B cell (primary cell): ENCODE measurements around the gene ZG16. TPM values are rescaled to one million over a fixed set of nuclear protein-coding genes. Genes with fewer than 3 reads are reported as not detected.

Source experiments
- ATAC-seq: fragments of 200-7000 bp; cut with Tn5 transposase; one replicate; pipeline ENCODE4 v1.10.0; 2021; ENCODE audit warnings: low read depth, mild to moderate bottlenecking, moderate number of reproducible peaks, moderate library complexity
- CTCF ChIA-PET: fragments of 350-600 bp; sonication (Branson Sonifier 250); formaldehyde crosslinking; loops from one replicate; lab custom pipeline; 2021; ENCODE audit warnings: antibody characterized with exemption, inconsistent platforms; lab: Charles Lee
- POLR2A ChIA-PET: fragments of 350-600 bp; sonication (Branson Sonifier 250); formaldehyde crosslinking; loops from one replicate; lab custom pipeline; 2021; ENCODE audit warnings: antibody characterized with exemption; lab: Charles Lee
- DNase-seq: peaks from one replicate; pipeline ENCODE4 v3.0.0; 2013
- H2AFZ ChIP-seq: 2 replicates; pipeline ENCODE4 v1.6.1; 2012; ENCODE audit warnings: mild to moderate bottlenecking, low read depth, low read length; ENCODE audit not compliant: insufficient read depth, poor library complexity, severe bottlenecking
- H3K27ac ChIP-seq, 2 donors: 1 replicate in 1 of 2; 2 replicates in 1 of 2; pipeline ENCODE4 v1.5.1; 2012 to 2013; ENCODE audit warnings: low read length in 2 of 2, mild to moderate bottlenecking in 2 of 2, moderate library complexity in 1 of 2
- H3K27me3 ChIP-seq, 4 experiments: fragments of 200-600 bp in 1 of 4; sonication (generic) in 1 of 4; replicated peaks in 1 of 4; 1 replicate in 2 of 4; 2 replicates in 2 of 4; pipeline versions ENCODE4 v1.6.1 to v1.7.0; 2013 to 2016; ENCODE audit warnings: low read length in 3 of 4, mild to moderate bottlenecking in 2 of 4, mixed read lengths in 1 of 4, moderate library complexity in 1 of 4; ENCODE audit not compliant: insufficient read depth in 4 of 4, control insufficient read depth in 3 of 4; ENCODE audit errors: control extremely low read depth in 1 of 4
- H3K36me3 ChIP-seq, 2 experiments: replicated peaks in 1 of 2; 1 replicate in 1 of 2; 2 replicates in 1 of 2; pipeline versions ENCODE4 v1.6.1 to v1.7.1; 2013; ENCODE audit warnings: low read length in 1 of 2; ENCODE audit not compliant: insufficient read depth in 2 of 2, control insufficient read depth in 1 of 2; ENCODE audit errors: control extremely low read depth in 1 of 2, extremely low read depth in 1 of 2
- H3K4me1 ChIP-seq, 2 donors: fragments of 200-600 bp in 1 of 2; sonication (generic) in 1 of 2; 1 replicate in 1 of 2; 2 replicates in 1 of 2; pipeline versions ENCODE4 v1.5.1 to v1.6.1; 2013 to 2017; ENCODE audit warnings: low read length in 2 of 2; ENCODE audit not compliant: control insufficient read depth in 2 of 2, insufficient read depth in 2 of 2
- H3K4me2 ChIP-seq: replicated peaks from 2 replicates; pipeline ENCODE3; 2012; ENCODE audit warnings: mild to moderate bottlenecking, low read depth, low read length; ENCODE audit not compliant: poor library complexity, severe bottlenecking
- H3K4me3 ChIP-seq, 5 experiments: fragments of 200-600 bp in 1 of 5; sonication (generic) in 1 of 5; 1 replicate in 3 of 5; 2 replicates in 2 of 5; pipeline versions ENCODE4 v1.5.1 to v1.7.0; 2011 to 2016; ENCODE audit warnings: low read length in 4 of 5, mild to moderate bottlenecking in 4 of 5, low read depth in 2 of 5, control low read depth in 1 of 5, moderate library complexity in 1 of 5; ENCODE audit not compliant: insufficient read depth in 1 of 5; ENCODE audit errors: control extremely low read depth in 1 of 5, extremely low read depth in 1 of 5
- H3K79me2 ChIP-seq: fragments of 200-600 bp; sonication (generic); one replicate; pipeline ENCODE4 v1.6.0; 2016; ENCODE audit warnings: low read length; ENCODE audit not compliant: control insufficient read depth, insufficient read depth
- H3K9ac ChIP-seq: fragments of 200-600 bp; sonication (generic); 2 replicates; pipeline ENCODE4 v1.6.1; 2017; ENCODE audit warnings: mild to moderate bottlenecking, low read length, moderate library complexity
- H3K9me3 ChIP-seq, 3 donors: one replicate each; pipeline versions ENCODE4 v1.6.1 to v1.7.1; 2013; ENCODE audit warnings: low read length in 2 of 3; ENCODE audit not compliant: control insufficient read depth in 2 of 3, insufficient read depth in 1 of 3; ENCODE audit errors: control extremely low read depth in 1 of 3
- H4K20me1 ChIP-seq: 2 replicates; pipeline ENCODE4 v1.6.0; 2012; ENCODE audit warnings: mild to moderate bottlenecking, low read length; ENCODE audit not compliant: insufficient read depth, control insufficient read depth, poor library complexity, severe bottlenecking
- H3K27ac Mint-ChIP-seq: one replicate; pipeline ENCODE4 v1.8.0; 2021; ENCODE audit warnings: mixed read lengths
- H3K27me3 Mint-ChIP-seq: one replicate; pipeline ENCODE4 v1.8.0; 2021; ENCODE audit warnings: mixed read lengths
- H3K4me1 Mint-ChIP-seq: one replicate; pipeline ENCODE4 v1.8.0; 2021; ENCODE audit warnings: mixed read lengths
- H3K4me3 Mint-ChIP-seq: one replicate; pipeline ENCODE4 v1.8.0; 2021; ENCODE audit warnings: mixed read lengths
- H3K9me3 Mint-ChIP-seq: one replicate; pipeline ENCODE4 v1.8.0; 2022; ENCODE audit warnings: mixed read lengths; ENCODE audit not compliant: insufficient read depth
- CTCF ChIP-seq: fragments of 200-600 bp; IDR thresholded peaks from one replicate; pipeline ENCODE4 v1.8.0; 2022; ENCODE audit warnings: antibody characterized with exemption, mild to moderate bottlenecking
- EZH2 ChIP-seq: IDR thresholded peaks from 2 replicates; pipeline ENCODE4 v1.6.1; 2012; ENCODE audit warnings: borderline replicate concordance, low read depth, mild to moderate bottlenecking, moderate library complexity, low read length; ENCODE audit not compliant: insufficient read depth, poor library complexity, severe bottlenecking
- WGBS: methylation state at CpG from one replicate; pipeline ENCODE4 v1.1.5; 2013; ENCODE audit warnings: missing lambda C conversion rate; ENCODE audit not compliant: insufficient coverage; 5-methylcytosine and 5-hydroxymethylcytosine counted together
- intact Hi-C: fragments of 100-400 bp; cut with micrococcal nuclease; formaldehyde crosslinking; loops from one replicate; pipeline ENCODE4 v1.10.0; 2022
- polyA plus RNA-seq: library from polyadenylated mRNA; depleted of rRNA; stranded (reverse); fragments of >200 nt; gene quantifications from 2 replicates; pipeline ENCODE4 v1.2.3, GENCODE V29; 2012
- total RNA-seq, 2 donors: library from RNA; stranded (reverse); fragments of 120-200 nt in 1 of 2; gene quantifications; 1 replicate in 1 of 2; 2 replicates in 1 of 2; pipeline versions ENCODE4 v1.2.3 to v1.2.4, GENCODE V29; 2013 to 2022

ZG16 gene
- total and polyA plus RNA-seq, 2 donors (not counting 1 experiment from before 2014, with no cell fraction given): 0.06 TPM; not detected in 1

- H3K4me1 Mint-ChIP-seq: peaks cover 31% of the 10 kb centered on the region
- Histone ChIP-seq H3K27me3 (no peaks in the 10 kb centered on the region), H2AFZ (no peak overlapping the region), H3K4me1 (peaks cover 23 to 24% of the 10 kb centered on the region in 2 donors), H3K79me2 (peaks cover 99% of the 10 kb centered on the region), H3K4me3 (no peak overlapping the region), H3K36me3 (peaks cover 0 to 8% of the 10 kb centered on the region in 2 experiments), H3K9ac (no peak overlapping the region), H3K27ac (no peak overlapping the region), H3K4me2 (no peak overlapping the region), H3K9me3 (no peaks in the 10 kb centered on the region), H4K20me1 (peaks cover 89% of the 10 kb centered on the region)
- intact Hi-C loops: no loop called here
- H3K27me3 Mint-ChIP-seq: no peaks in the 10 kb centered on the region
- ChIA-PET CTCF (interaction anchor here (1.1 kb wide), 1 partner anchor 23 kb away, joined by 3 read pairs; no protein-coding TSS in a partner anchor), POLR2A (interaction anchor here (0.7 kb wide), 1 partner anchor 592 kb away, joined by 10 read pairs; no protein-coding TSS in a partner anchor)
- no peaks in the 10 kb centered on the region for H3K9me3 Mint-ChIP-seq
- DNase-seq: no peak
- no peak for ATAC-seq
- TF ChIP-seq CTCF: no peak
- no peak for TF ChIP-seq EZH2
- H3K27ac Mint-ChIP-seq: peak overlapping the region; percentile 50
- H3K4me3 Mint-ChIP-seq: no peak overlapping the region
- 71% methylated on average over 9 of the region's 10 CpGs for WGBS
Measured at GRCh38 chr16:29825145-29826044, 47.3 kb downstream of the ZG16 start.

GRCh38 chr16:29826342-29826695 lies 48.3 kb downstream of the ZG16 start:
- no peak overlapping the region for H3K27ac ChIP-seq
- no peak overlapping the region for H3K9ac ChIP-seq
- CTCF ChIA-PET: interaction anchor here (0.6 to 1.1 kb wide), 2 partner anchors 22 to 178 kb away, joined by 3 to 4 read pairs; no protein-coding TSS in a partner anchor
- H2AFZ ChIP-seq: no peak overlapping the region
- H3K4me3 ChIP-seq: no peak overlapping the region
- peaks cover 0 to 15% of the 10 kb centered on the region in 2 experiments for H3K36me3 ChIP-seq
- ATAC-seq: no peak
- H3K27ac Mint-ChIP-seq: no peak overlapping the region
- peaks cover 95% of the 10 kb centered on the region for H4K20me1 ChIP-seq
- no peak overlapping the region for H3K4me3 Mint-ChIP-seq
- H3K9me3 ChIP-seq: no peaks in the 10 kb centered on the region
- no peak for DNase-seq
- TF ChIP-seq EZH2 (no peak), CTCF (no peak)
- peaks cover 17% of the 10 kb centered on the region in 2 donors for H3K4me1 ChIP-seq
- no peak overlapping the region for H3K4me2 ChIP-seq
- POLR2A ChIA-PET: interaction anchor here (0.6 to 0.7 kb wide), 3 partner anchors 8 to 591 kb away, joined by 4 to 10 read pairs (median 10); no protein-coding TSS in a partner anchor
- WGBS: 100% methylated on average over 1 of the region's 8 CpGs
- H3K27me3 ChIP-seq: no peaks in the 10 kb centered on the region
- H3K27me3 Mint-ChIP-seq: no peaks in the 10 kb centered on the region
- intact Hi-C loops: no loop called here
- peaks cover 22% of the 10 kb centered on the region for H3K4me1 Mint-ChIP-seq
- no peaks in the 10 kb centered on the region for H3K9me3 Mint-ChIP-seq
- peaks cover 95% of the 10 kb centered on the region for H3K79me2 ChIP-seq
